Esophagus muscularis mucosa (tissue), 4 donors: Measurements from ENCODE around the gene SPRR4. TPM values are rescaled to one million over a fixed set of nuclear protein-coding genes. Genes with fewer than 3 reads are reported as not detected.

Experiments
- DNase-seq: peaks from one replicate; pipeline ENCODE4 v3.0.0-alpha.2; 2017; ENCODE audit errors: extremely low spot score
- H3K27ac ChIP-seq, 4 donors: fragments of 200-600 bp; sonication (generic); replicated peaks in 1 of 4; 1 replicate in 3 of 4; 2 replicates in 1 of 4; pipeline ENCODE4 v1.5.1; 2016 to 2019; ENCODE audit warnings: mild to moderate bottlenecking in 1 of 4
- H3K27me3 ChIP-seq, 4 donors: fragments of 200-600 bp; sonication (generic); one replicate each; pipeline versions ENCODE4 v1.5.1 to v1.6.0; 2016 to 2019
- H3K36me3 ChIP-seq, 4 donors: fragments of 200-600 bp; sonication (generic); one replicate each; pipeline ENCODE4 v1.5.1; 2016 to 2019
- H3K4me1 ChIP-seq, 4 donors: fragments of 200-600 bp; sonication (generic); one replicate each; pipeline ENCODE4 v1.5.1; 2016 to 2019
- H3K4me3 ChIP-seq, 4 donors: fragments of 200-600 bp; sonication (generic); 1 replicate in 2 of 4; 2 replicates in 2 of 4; pipeline ENCODE4 v1.5.1; 2016 to 2019; ENCODE audit warnings: mild to moderate bottlenecking in 4 of 4, moderate library complexity in 1 of 4
- H3K9me3 ChIP-seq, 4 donors: fragments of 200-600 bp; sonication (generic); 1 replicate in 3 of 4; 2 replicates in 1 of 4; pipeline ENCODE4 v1.5.1; 2016 to 2019
- EP300 ChIP-seq: sonication (generic); formaldehyde crosslinking; IDR thresholded peaks from one replicate; pipeline ENCODE4 v1.6.1; 2017; ENCODE audit warnings: antibody characterized with exemption
- POLR2A ChIP-seq: fragments of 450-650 bp; IDR thresholded peaks from one replicate; pipeline ENCODE4 v1.6.1; 2017; ENCODE audit warnings: antibody characterized with exemption, moderate library complexity, mild to moderate bottlenecking, low read depth
- POLR2AphosphoS5 ChIP-seq, 2 donors: sonication (generic); formaldehyde crosslinking; IDR thresholded peaks; one replicate each; pipeline ENCODE4 v1.6.1; 2017; ENCODE audit warnings: antibody characterized with exemption in 2 of 2
- WGBS: methylation state at CpG from one replicate; pipeline ENCODE4 v1.1.5; 2018; 5-methylcytosine and 5-hydroxymethylcytosine counted together
- intact Hi-C: fragments of 100-400 bp; cut with DNase I; formaldehyde crosslinking; loops from one replicate; pipeline ENCODE4 v1.15.1; 2023
- total RNA-seq, 4 donors: library from RNA; depleted of rRNA; stranded (reverse); fragments of >200 nt; gene quantifications; one replicate each; pipeline versions ENCODE4 v1.1.0 to v1.2.1, GENCODE V29; 2016
- TF ChIP-seq, protein P1 (sequence below), 3 experiments: fragments of 200-600 bp in 2 of 3; fragments of 450-650 bp in 1 of 3; sonication (generic) in 2 of 3; IDR thresholded peaks; one replicate each; pipeline ENCODE4 v1.5.1; 2017 to 2019; ENCODE audit warnings: antibody characterized with exemption in 3 of 3, mild to moderate bottlenecking in 2 of 3, moderate library complexity in 1 of 3

SPRR4 gene, protein sequence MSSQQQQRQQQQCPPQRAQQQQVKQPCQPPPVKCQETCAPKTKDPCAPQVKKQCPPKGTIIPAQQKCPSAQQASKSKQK
- total RNA-seq, result not detected

DNA sequence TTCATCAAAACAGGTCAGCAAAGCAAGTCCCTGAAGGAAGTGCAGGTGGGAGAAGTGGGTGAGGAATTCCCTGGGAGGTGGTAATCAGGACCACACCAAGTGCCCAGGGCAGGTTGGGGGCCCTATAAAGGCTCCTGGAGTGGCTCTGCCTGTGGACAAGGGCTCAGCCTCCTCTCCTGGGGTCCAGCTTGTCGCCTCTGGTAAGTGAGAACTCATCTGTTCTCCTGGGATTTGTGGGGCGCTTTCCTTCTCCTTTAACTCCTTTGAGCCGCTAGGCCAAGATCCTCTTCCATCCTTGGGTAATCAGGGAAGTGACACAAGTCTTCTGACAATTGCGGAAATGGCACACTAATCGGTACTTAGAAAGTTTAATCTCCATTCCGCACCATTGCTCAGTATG, at the start of gene SPRR4:
SPRR4 (plus strand) TSS at position 154 of the 400 bp plus-strand sequence. CDS start 1,243 bp downstream, outside the sequence.
- TF ChIP-seq POLR2AphosphoS5 (IDR thresholded peaks at IDR 0.05) (no peak), POLR2A (no peak), EP300 (no peak)
- TF ChIP-seq, protein P1, sequence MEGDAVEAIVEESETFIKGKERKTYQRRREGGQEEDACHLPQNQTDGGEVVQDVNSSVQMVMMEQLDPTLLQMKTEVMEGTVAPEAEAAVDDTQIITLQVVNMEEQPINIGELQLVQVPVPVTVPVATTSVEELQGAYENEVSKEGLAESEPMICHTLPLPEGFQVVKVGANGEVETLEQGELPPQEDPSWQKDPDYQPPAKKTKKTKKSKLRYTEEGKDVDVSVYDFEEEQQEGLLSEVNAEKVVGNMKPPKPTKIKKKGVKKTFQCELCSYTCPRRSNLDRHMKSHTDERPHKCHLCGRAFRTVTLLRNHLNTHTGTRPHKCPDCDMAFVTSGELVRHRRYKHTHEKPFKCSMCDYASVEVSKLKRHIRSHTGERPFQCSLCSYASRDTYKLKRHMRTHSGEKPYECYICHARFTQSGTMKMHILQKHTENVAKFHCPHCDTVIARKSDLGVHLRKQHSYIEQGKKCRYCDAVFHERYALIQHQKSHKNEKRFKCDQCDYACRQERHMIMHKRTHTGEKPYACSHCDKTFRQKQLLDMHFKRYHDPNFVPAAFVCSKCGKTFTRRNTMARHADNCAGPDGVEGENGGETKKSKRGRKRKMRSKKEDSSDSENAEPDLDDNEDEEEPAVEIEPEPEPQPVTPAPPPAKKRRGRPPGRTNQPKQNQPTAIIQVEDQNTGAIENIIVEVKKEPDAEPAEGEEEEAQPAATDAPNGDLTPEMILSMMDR (IDR thresholded peaks at IDR 0.05), result no peak
- no peaks in the 10 kb centered on the region for H3K9me3 ChIP-seq
- DNase-seq, result peak; percentile 64
- intact Hi-C loops, result no loop called here
- H3K27ac ChIP-seq, result no peak within 1 kb of the TSS
- H3K4me1 ChIP-seq, result no peaks in the 10 kb centered on the region
- no peaks in the 10 kb centered on the region for H3K36me3 ChIP-seq
- 86% methylated on average over 6 of the region's 6 CpGs for WGBS
- H3K4me3 ChIP-seq, result no peak within 1 kb of the TSS
- H3K27me3 ChIP-seq, result no peaks in the 10 kb centered on the region

DNA sequence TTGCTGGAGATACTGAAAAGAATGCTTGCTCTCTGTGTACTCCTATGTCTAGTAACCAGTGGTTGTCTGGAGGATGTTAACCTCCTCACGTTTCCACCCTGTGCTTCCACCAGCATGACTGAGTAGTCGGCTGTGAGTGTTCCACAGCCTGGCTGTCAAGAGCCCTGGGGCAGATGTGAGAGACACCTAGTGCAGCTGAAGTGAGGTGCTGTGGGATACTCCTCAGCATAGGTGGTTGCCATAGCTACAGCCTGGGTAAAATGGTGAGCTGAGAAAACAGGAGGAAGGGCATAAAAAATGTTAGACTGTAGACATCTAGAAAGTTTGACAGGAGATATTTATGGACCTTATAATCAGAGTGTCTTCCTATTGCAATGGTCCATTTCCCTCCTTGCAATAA, 46.3 kb upstream of the SPRR4 start:
- Histone ChIP-seq H3K36me3 (no peaks in the 10 kb centered on the region), H3K4me3 (no peak overlapping the region), H3K27ac (no peak overlapping the region), H3K27me3 (no peaks in the 10 kb centered on the region), H3K4me1 (no peaks in the 10 kb centered on the region), H3K9me3 (no peaks in the 10 kb centered on the region)
- DNase-seq, result no peak
- WGBS, result 48% methylated on average over 2 of the region's 2 CpGs
- intact Hi-C loops, result no loop called here
- TF ChIP-seq POLR2A (no peak), POLR2AphosphoS5 (IDR thresholded peaks at IDR 0.05) (no peak), EP300 (no peak)
- TF ChIP-seq, protein P1 (IDR thresholded peaks at IDR 0.05), result no peak

DNA sequence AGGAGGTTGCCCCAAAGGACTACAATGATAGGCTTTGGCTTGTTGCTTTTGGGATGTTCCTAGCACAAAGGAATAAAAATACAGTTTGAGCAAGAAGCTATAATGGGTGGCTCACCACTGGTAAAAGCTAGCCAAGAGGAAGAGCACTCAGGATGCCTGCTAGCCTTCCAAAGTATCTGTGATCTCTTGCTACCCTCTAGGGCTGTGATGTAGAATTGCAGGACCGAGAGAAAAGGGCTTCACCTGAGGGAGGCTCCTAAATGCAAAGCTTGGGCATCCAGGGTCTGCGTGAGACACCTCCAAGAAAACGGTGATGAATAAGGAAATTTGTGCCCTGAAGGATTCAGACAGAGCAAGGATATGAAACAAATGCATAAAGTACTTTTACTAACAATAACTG, 44.4 kb upstream of the SPRR4 start:
- no peak for DNase-seq
- Histone ChIP-seq H3K9me3 (no peaks in the 10 kb centered on the region), H3K4me1 (no peaks in the 10 kb centered on the region), H3K27me3 (no peaks in the 10 kb centered on the region), H3K36me3 (no peaks in the 10 kb centered on the region), H3K27ac (no peak overlapping the region), H3K4me3 (no peak overlapping the region)
- 51% methylated on average over 3 of the region's 3 CpGs for WGBS
- intact Hi-C loops, result loop anchor here (1.0 to 5.0 kb wide), 2 partner anchors 56 to 274 kb away; no protein-coding TSS in a partner anchor
- no peak for TF ChIP-seq POLR2A
- TF ChIP-seq, protein P1 (IDR thresholded peaks at IDR 0.05), result peak; percentile 47 to 65 (median 58)

DNA sequence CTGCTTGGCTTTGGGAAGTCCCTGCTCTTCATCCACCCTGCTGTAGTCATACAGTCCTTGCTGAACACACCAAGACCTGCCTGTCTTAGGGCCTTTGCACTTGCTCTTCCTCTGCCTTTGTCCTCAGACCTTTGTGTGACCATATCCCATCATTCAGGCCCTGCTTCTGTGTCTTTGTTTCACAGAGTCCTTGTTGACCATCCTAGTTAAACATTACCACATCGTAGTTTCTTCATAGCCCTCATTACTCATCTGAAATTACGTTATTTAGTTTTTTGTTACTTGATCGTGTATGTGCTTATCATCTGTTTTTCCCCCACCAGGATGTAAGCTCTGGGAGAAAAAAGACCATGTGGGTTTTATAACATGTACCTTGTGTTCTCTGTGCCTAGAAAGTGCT, 41.8 kb upstream of the SPRR4 start:
- Histone ChIP-seq H3K4me1 (no peaks in the 10 kb centered on the region), H3K36me3 (no peaks in the 10 kb centered on the region), H3K27me3 (no peaks in the 10 kb centered on the region), H3K4me3 (no peak overlapping the region), H3K27ac (no peak overlapping the region), H3K9me3 (no peaks in the 10 kb centered on the region)
- WGBS, result 92% methylated on average over 3 of the region's 3 CpGs
- intact Hi-C loops, result loop anchor here (5.0 kb wide), 1 partner anchor 276 kb away; no protein-coding TSS in a partner anchor
- TF ChIP-seq EP300, result no peak
- TF ChIP-seq POLR2AphosphoS5 (IDR thresholded peaks at IDR 0.05), result no peak
- TF ChIP-seq, protein P1 (IDR thresholded peaks at IDR 0.05), result no peak
- no peak for TF ChIP-seq POLR2A
- DNase-seq, result peak; percentile 55
